Measurements from ENCODE around the gene FAM20C. TPM values are rescaled to one million over a fixed set of nuclear protein-coding genes. Genes with fewer than 3 reads are reported as not detected.

FAM20C gene
- total RNA-seq, 1 experiment from 2014 or later = 62.6 TPM

- no peak overlapping the region for H3K4me3 Mint-ChIP-seq
- Histone ChIP-seq H2BK12ac (ENCODE audit: insufficient read length, low read depth, low read length) (no peak overlapping the region), H3K9ac (ENCODE audit: extremely low read depth, insufficient read length, low read length) (no peak overlapping the region), H3K79me1 (ENCODE audit: insufficient read depth, low read depth, low read length, poor library complexity, severe bottlenecking) (no peaks in the 10 kb centered on the region), H4K20me1 (ENCODE audit: control insufficient read depth, insufficient read depth, insufficient read length) (no peaks in the 10 kb centered on the region), H3K23me2 (ENCODE audit: insufficient read length, low read depth, low read length, poor library complexity, severe bottlenecking) (peaks cover 6% of the 10 kb centered on the region), H3K27ac (ENCODE audit: insufficient read length, low read depth, low read length) (no peak overlapping the region), H2BK20ac (ENCODE audit: low read depth, low read length, poor library complexity, severe bottlenecking) (no peak overlapping the region), H3K4me1 (ENCODE audit: insufficient read depth, low read length) (no peaks in the 10 kb centered on the region; the same call in 1 of the 2 replicates), H3K27me3 (ENCODE audit: insufficient read depth, low read length) (no peaks in the 10 kb centered on the region), H2BK120ac (ENCODE audit: low read depth, low read length, poor library complexity, severe bottlenecking) (no peak overlapping the region), H3K9me3 (ENCODE audit: control insufficient read depth, low read depth, low read length) (no peaks in the 10 kb centered on the region), H3K4ac (ENCODE audit: low read depth, low read length) (no peak overlapping the region), H3K23ac (ENCODE audit: insufficient read length, low read depth, low read length) (no peak overlapping the region), H4K5ac (ENCODE audit: insufficient read length, low read depth, low read length) (no peak overlapping the region), H3K79me2 (ENCODE audit: insufficient read depth, low read length) (no peaks in the 10 kb centered on the region), H2BK15ac (ENCODE audit: low read depth, low read length) (no peak overlapping the region), H4K8ac (replicated peaks; ENCODE audit: insufficient read length, low read depth, low read length) (no peak overlapping the region), H3K4me2 (ENCODE audit: insufficient read depth, insufficient read length, low read length) (no peak overlapping the region), H3T11ph (ENCODE audit: low read length) (no peak overlapping the region), H3K18ac (ENCODE audit: insufficient read length, low read depth, low read length) (no peak overlapping the region), H2AK5ac (ENCODE audit: insufficient read length, low read length) (no peak overlapping the region), H2AFZ (ENCODE audit: low read length) (no peak overlapping the region), H4K91ac (ENCODE audit: insufficient read length, low read depth, low read length) (no peak overlapping the region), H3K56ac (ENCODE audit: insufficient read length, low read depth, low read length) (no peak overlapping the region), H2BK5ac (ENCODE audit: insufficient read length, low read length) (no peak overlapping the region), H3K14ac (ENCODE audit: insufficient read depth, low read length) (no peak overlapping the region)
- no CpG with 5 or more reads among the region's 4 CpGs for WGBS (ENCODE audit: extremely low coverage, insufficient read length, low lambda C conversion rate)
- TF ChIP-seq, protein P1, sequence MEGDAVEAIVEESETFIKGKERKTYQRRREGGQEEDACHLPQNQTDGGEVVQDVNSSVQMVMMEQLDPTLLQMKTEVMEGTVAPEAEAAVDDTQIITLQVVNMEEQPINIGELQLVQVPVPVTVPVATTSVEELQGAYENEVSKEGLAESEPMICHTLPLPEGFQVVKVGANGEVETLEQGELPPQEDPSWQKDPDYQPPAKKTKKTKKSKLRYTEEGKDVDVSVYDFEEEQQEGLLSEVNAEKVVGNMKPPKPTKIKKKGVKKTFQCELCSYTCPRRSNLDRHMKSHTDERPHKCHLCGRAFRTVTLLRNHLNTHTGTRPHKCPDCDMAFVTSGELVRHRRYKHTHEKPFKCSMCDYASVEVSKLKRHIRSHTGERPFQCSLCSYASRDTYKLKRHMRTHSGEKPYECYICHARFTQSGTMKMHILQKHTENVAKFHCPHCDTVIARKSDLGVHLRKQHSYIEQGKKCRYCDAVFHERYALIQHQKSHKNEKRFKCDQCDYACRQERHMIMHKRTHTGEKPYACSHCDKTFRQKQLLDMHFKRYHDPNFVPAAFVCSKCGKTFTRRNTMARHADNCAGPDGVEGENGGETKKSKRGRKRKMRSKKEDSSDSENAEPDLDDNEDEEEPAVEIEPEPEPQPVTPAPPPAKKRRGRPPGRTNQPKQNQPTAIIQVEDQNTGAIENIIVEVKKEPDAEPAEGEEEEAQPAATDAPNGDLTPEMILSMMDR (conservative IDR thresholded peaks at IDR 0.05) = no peak
- peaks cover 15 to 32% (median 29%) of the 10 kb centered on the region in 3 experiments; a peak in 6 of 7 replicates for H3K36me3 Mint-ChIP-seq (ENCODE audit: insufficient read depth in 1 of 3, low read depth in 3 of 3)
- no peaks in the 10 kb centered on the region; a peak in 1 of 5 replicates for H3K9me3 Mint-ChIP-seq
- DNase-seq = no peak
- H3K27me3 Mint-ChIP-seq (ENCODE audit: low read depth) = peaks cover 2% of the 10 kb centered on the region
- H3K27ac Mint-ChIP-seq = no peak overlapping the region
- H3K4me1 Mint-ChIP-seq = peaks cover 13 to 14% of the 10 kb centered on the region in 2 experiments
Measured at GRCh38 chr7:145863-146262, 46.5 kb upstream of the FAM20C start.
